ENCODE measurements around the gene KBTBD3. TPM values are rescaled to one million over a fixed set of nuclear protein-coding genes. Genes with fewer than 3 reads are reported as not detected.

Gene KBTBD3
- total RNA-seq, 2 experiments from 2014 or later = 5.7 to 8.1 TPM

GRCh38 chr11:106022795-106023275 lies 54.3 kb downstream of the KBTBD3 start:
- H3K27ac ChIP-seq (ENCODE audit: low read depth in 1 of 2, low read length in 2 of 2) = peak overlapping the region in 1 of 2 donors; percentile 32
- CTCF ChIA-PET = no interaction called here
- H3K4me1 ChIP-seq (ENCODE audit: insufficient read depth, low read length) = peaks cover 7% of the 10 kb centered on the region
- peaks cover 18% of the 10 kb centered on the region for H3K27me3 Mint-ChIP-seq
- peaks cover 4% of the 10 kb centered on the region for H3K9me3 Mint-ChIP-seq
- TF ChIP-seq CTCF (IDR thresholded peaks at IDR 0.05) = no peak
- intact Hi-C loops (cut with DNase I, micrococcal nuclease) = loop anchor here (1.0 to 2.0 kb wide), 2 partner anchors 52 to 54 kb away; partner anchors contain the start of genes AASDHPPT (in 1 of the 2) and KBTBD3 (in 1 of the 2)
- POLR2A ChIA-PET = interaction anchor here (1.6 kb wide), 1 partner anchor 54 kb away, joined by 5 read pairs; the partner anchor contains the start of genes AASDHPPT and KBTBD3
- no peaks in the 10 kb centered on the region for H3K9me3 ChIP-seq (ENCODE audit: control insufficient read depth in 1 of 2, insufficient read depth in 1 of 2, low read length in 2 of 2)
- peak overlapping the region; percentile 94 for H3K4me3 Mint-ChIP-seq
- H3K4me3 ChIP-seq (ENCODE audit: low read length) = peak overlapping the region; percentile 85
- H3K27me3 ChIP-seq (ENCODE audit: control insufficient read depth in 1 of 2, insufficient read depth in 2 of 2, low read length in 2 of 2) = no peaks in the 10 kb centered on the region
- H3K36me3 ChIP-seq (ENCODE audit: insufficient read depth, low read length) = no peaks in the 10 kb centered on the region
- H3K27ac Mint-ChIP-seq = peak overlapping the region; percentile 71
- DNase-seq (no peak), ATAC-seq (ENCODE audit: poor library complexity) (no peak)
- H3K4me1 Mint-ChIP-seq (ENCODE audit: low read depth) = peaks cover 49% of the 10 kb centered on the region
- peaks cover 18% of the 10 kb centered on the region for H3K36me3 Mint-ChIP-seq (ENCODE audit: low read depth)

GRCh38 chr11:106021967-106022794 lies 55.0 kb downstream of the KBTBD3 start, which contains the start of gene MSANTD4:
Gene MSANTD4 (minus strand): TSS chr11:106022240. CDS start chr11:106010917, 11,323 bp downstream.
- H3K4me1 ChIP-seq (ENCODE audit: insufficient read depth, low read length) = peaks cover 7% of the 10 kb centered on the region
- CTCF ChIA-PET = no interaction called here
- Mint-ChIP-seq H3K9me3 (peaks cover 2% of the 10 kb centered on the region), H3K4me1 (ENCODE audit: low read depth) (peaks cover 49% of the 10 kb centered on the region), H3K36me3 (ENCODE audit: low read depth) (peaks cover 18% of the 10 kb centered on the region), H3K4me3 (peak within 1 kb of the TSS; percentile 94), H3K27ac (peak within 1 kb of the TSS; percentile 71), H3K27me3 (peaks cover 12% of the 10 kb centered on the region)
- peak; percentile 91 to 98 (median 95) for DNase-seq
- POLR2A ChIA-PET = interaction anchor here (1.6 kb wide), 1 partner anchor 55 kb away, joined by 5 read pairs; the partner anchor contains the start of genes AASDHPPT and KBTBD3
- H3K27me3 ChIP-seq (ENCODE audit: control insufficient read depth in 1 of 2, insufficient read depth in 2 of 2, low read length in 2 of 2) = no peaks in the 10 kb centered on the region
- H3K9me3 ChIP-seq (ENCODE audit: control insufficient read depth in 1 of 2, insufficient read depth in 1 of 2, low read length in 2 of 2) = no peaks in the 10 kb centered on the region
- H3K36me3 ChIP-seq (ENCODE audit: insufficient read depth, low read length) = no peaks in the 10 kb centered on the region
- intact Hi-C loops (cut with DNase I, micrococcal nuclease) = loop anchor here (1.0 to 2.0 kb wide), 2 partner anchors 53 to 55 kb away; partner anchors contain the start of genes AASDHPPT (in 1 of the 2) and KBTBD3 (in 1 of the 2)
- ATAC-seq (ENCODE audit: poor library complexity) = peak; percentile 96
- peak within 1 kb of the TSS; percentile 3 to 42 for H3K27ac ChIP-seq (ENCODE audit: low read depth in 1 of 2, low read length in 2 of 2)
- H3K4me3 ChIP-seq (ENCODE audit: low read length) = peak within 1 kb of the TSS; percentile 85
- TF ChIP-seq CTCF (IDR thresholded peaks at IDR 0.05) = no peak

- ATAC-seq (ENCODE audit: poor library complexity) (no peak), DNase-seq (peak in 1 of 14 experiments; percentile 9)
- peak overlapping the region; percentile 71 for H3K27ac Mint-ChIP-seq
- ChIA-PET POLR2A (no interaction called here), CTCF (no interaction called here)
- no peaks in the 10 kb centered on the region for H3K27me3 ChIP-seq (ENCODE audit: control insufficient read depth in 1 of 2, insufficient read depth in 2 of 2, low read length in 2 of 2)
- peaks cover 58% of the 10 kb centered on the region for H3K4me1 Mint-ChIP-seq (ENCODE audit: low read depth)
- no peak for TF ChIP-seq CTCF (IDR thresholded peaks at IDR 0.05)
- intact Hi-C loops (cut with DNase I, micrococcal nuclease) = no loop called here
- no peaks in the 10 kb centered on the region for H3K9me3 Mint-ChIP-seq
- H3K36me3 ChIP-seq (ENCODE audit: insufficient read depth, low read length) = no peaks in the 10 kb centered on the region
- peak overlapping the region; percentile 3 to 42 for H3K27ac ChIP-seq (ENCODE audit: low read depth in 1 of 2, low read length in 2 of 2)
- H3K4me3 Mint-ChIP-seq = peak overlapping the region; percentile 94
- peaks cover 22% of the 10 kb centered on the region for H3K36me3 Mint-ChIP-seq (ENCODE audit: low read depth)
- peaks cover 8% of the 10 kb centered on the region for H3K27me3 Mint-ChIP-seq
- peaks cover 7% of the 10 kb centered on the region for H3K4me1 ChIP-seq (ENCODE audit: insufficient read depth, low read length)
- H3K9me3 ChIP-seq (ENCODE audit: control insufficient read depth in 1 of 2, insufficient read depth in 1 of 2, low read length in 2 of 2) = no peaks in the 10 kb centered on the region
- peak overlapping the region; percentile 85 for H3K4me3 ChIP-seq (ENCODE audit: low read length)
Observed at GRCh38 chr11:106021181-106021966, 55.8 kb downstream of the KBTBD3 start.
